Measurements from ENCODE around the gene MMAA.
"Not testable (repeated sequence)": the region's sequence is repeated elsewhere in the genome, so short reads cannot be mapped to it uniquely, and the experiment has no call there.

MMAA gene

DNA sequence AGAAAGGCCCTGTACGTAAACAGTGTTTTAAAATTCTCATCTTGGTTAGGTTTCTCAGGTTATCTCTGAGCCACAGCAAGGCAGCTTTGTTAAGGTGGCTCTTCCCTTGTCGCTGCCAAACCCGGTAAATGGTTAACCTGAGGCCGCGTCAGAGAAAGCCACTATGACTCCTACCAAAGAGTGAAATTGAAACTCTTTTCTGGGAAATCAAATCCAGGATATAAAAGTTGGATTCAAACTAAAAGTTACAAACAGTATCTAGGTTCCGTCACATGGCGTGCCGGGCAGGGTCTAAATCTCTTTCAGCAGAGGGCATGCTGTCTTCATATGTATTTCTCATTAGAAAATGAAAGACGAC is 433 bp downstream of the MMAA start:
- no peak for TF ChIP-seq CTCF (IDR thresholded peaks at IDR 0.05; ENCODE audit: low read depth, low read length)
- no peak for DNase-seq (ENCODE audit: extremely low read depth, low read depth)

GRCh38 chr4:145622067-145622466 is 2.9 kb downstream of the MMAA start:
- DNase-seq (ENCODE audit: extremely low read depth, low read depth): not testable (repeated sequence)

GRCh38 chr4:145623831-145624230 is 4.6 kb downstream of the MMAA start:
- no peak for TF ChIP-seq CTCF (IDR thresholded peaks at IDR 0.05; ENCODE audit: low read depth, low read length)
- DNase-seq (ENCODE audit: extremely low read depth, low read depth): no peak

- DNase-seq (ENCODE audit: extremely low read depth, low read depth): no peak
- TF ChIP-seq CTCF (IDR thresholded peaks at IDR 0.05; ENCODE audit: low read depth, low read length): no peak
Observed at GRCh38 chr4:145625677-145626622, 6.8 kb downstream of the MMAA start.

- DNase-seq (ENCODE audit: extremely low read depth, low read depth): no peak
- TF ChIP-seq CTCF (IDR thresholded peaks at IDR 0.05; ENCODE audit: low read depth, low read length): no peak
Observed at GRCh38 chr4:145626623-145626982, 7.4 kb downstream of the MMAA start.

GRCh38 chr4:145635117-145635516 is 15.9 kb downstream of the MMAA start:
- no peak for DNase-seq (ENCODE audit: extremely low read depth, low read depth)
- TF ChIP-seq CTCF (IDR thresholded peaks at IDR 0.05; ENCODE audit: low read depth, low read length): no peak

GRCh38 chr4:145635630-145636029 is 16.4 kb downstream of the MMAA start:
- no peak for DNase-seq (ENCODE audit: extremely low read depth, low read depth)
- TF ChIP-seq CTCF (IDR thresholded peaks at IDR 0.05; ENCODE audit: low read depth, low read length): no peak

DNA sequence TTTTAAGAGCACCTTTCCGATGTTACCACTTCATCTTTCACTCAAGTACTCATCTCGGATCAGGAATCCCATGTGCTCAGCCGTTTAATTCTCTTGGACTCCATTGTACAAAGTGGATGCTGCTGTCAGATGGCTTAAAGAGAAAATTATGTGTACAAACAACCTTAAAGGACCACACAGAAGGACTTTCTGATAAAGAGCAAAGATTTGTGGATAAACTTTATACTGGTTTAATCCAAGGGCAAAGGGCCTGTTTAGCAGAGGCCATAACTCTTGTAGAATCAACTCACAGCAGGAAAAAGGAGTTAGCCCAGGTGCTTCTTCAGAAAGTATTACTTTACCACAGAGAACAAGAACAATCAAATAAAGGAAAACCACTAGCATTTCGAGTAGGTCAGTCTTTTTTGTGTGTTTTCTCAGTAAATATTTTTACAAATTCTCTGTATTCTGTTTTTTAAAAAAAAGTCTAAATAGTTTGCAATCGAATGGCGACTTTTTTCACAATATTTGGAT is 20.1 kb downstream of the MMAA start:
- no peak for TF ChIP-seq CTCF (IDR thresholded peaks at IDR 0.05; ENCODE audit: low read depth, low read length)
- no peak for DNase-seq (ENCODE audit: extremely low read depth, low read depth)

- not testable (repeated sequence) for DNase-seq (ENCODE audit: extremely low read depth, low read depth)
Observed at GRCh38 chr4:145640236-145640635, 21.1 kb downstream of the MMAA start.
